ENCODE data around the gene USH2A.

Gene USH2A

GRCh38 chr1:215895893-215896292 is 527.4 kb downstream of the USH2A start:
- no peak for DNase-seq

- DNase-seq, result no peak
Measured at GRCh38 chr1:215895276-215895675, 528.0 kb downstream of the USH2A start.

- DNase-seq, result no peak
Measured at GRCh38 chr1:215894617-215895016, 528.6 kb downstream of the USH2A start.

GRCh38 chr1:215891266-215892057 is 531.8 kb downstream of the USH2A start:
- DNase-seq, result no peak

GRCh38 chr1:215890438-215890837 is 532.8 kb downstream of the USH2A start:
- DNase-seq, result no peak

GRCh38 chr1:215889871-215890270 is 533.4 kb downstream of the USH2A start:
- DNase-seq, result no peak

- no peak for DNase-seq
Measured at GRCh38 chr1:215888159-215888558, 535.1 kb downstream of the USH2A start.

GRCh38 chr1:215887627-215888026 is 535.6 kb downstream of the USH2A start:
- no peak for DNase-seq

- no peak for DNase-seq
Measured at GRCh38 chr1:215883004-215883403, 540.2 kb downstream of the USH2A start.

GRCh38 chr1:215878843-215879242 is 544.4 kb downstream of the USH2A start:
- DNase-seq, result no peak

- no peak for DNase-seq
Measured at GRCh38 chr1:215878128-215878527, 545.1 kb downstream of the USH2A start.

- no peak for DNase-seq
Measured at GRCh38 chr1:215877452-215877951, 545.7 kb downstream of the USH2A start.

- DNase-seq, result no peak
Measured at GRCh38 chr1:215875712-215876111, 547.5 kb downstream of the USH2A start.

GRCh38 chr1:215875236-215875635 is 548.0 kb downstream of the USH2A start:
- no peak for DNase-seq

GRCh38 chr1:215872658-215873057 is 550.6 kb downstream of the USH2A start:
- no peak for DNase-seq

GRCh38 chr1:215868500-215868899 is 554.7 kb downstream of the USH2A start:
- DNase-seq, result no peak

GRCh38 chr1:215865060-215865459 is 558.2 kb downstream of the USH2A start:
- no peak for DNase-seq

- DNase-seq, result no peak
Measured at GRCh38 chr1:215863796-215864195, 559.5 kb downstream of the USH2A start.

- no peak for DNase-seq
Measured at GRCh38 chr1:215860833-215861232, 562.4 kb downstream of the USH2A start.

- no peak for DNase-seq
Measured at GRCh38 chr1:215857317-215857716, 565.9 kb downstream of the USH2A start.

GRCh38 chr1:215845234-215845891 is 577.9 kb downstream of the USH2A start:
- no peak for DNase-seq

- no peak for DNase-seq
Measured at GRCh38 chr1:215844777-215845176, 578.5 kb downstream of the USH2A start.

GRCh38 chr1:215844266-215844665 is 579.0 kb downstream of the USH2A start:
- no peak for DNase-seq

- no peak for DNase-seq
Measured at GRCh38 chr1:215842905-215843304, 580.3 kb downstream of the USH2A start.

Data from activated CD4-positive, CD25-positive, alpha-beta regulatory T cell treated with anti-CD3 and anti-CD28 coated beads, Interleukin-2, amount 50 U/mL, for 72 hours (primary cell).